Measurements from ENCODE around the gene MYL6. TPM values are rescaled to one million over a fixed set of nuclear protein-coding genes. Genes with fewer than 3 reads are reported as not detected.

Gene MYL6
- total and polyA plus RNA-seq, 9 of the 15 experiments (the other 6 are each of a cell fraction or from before 2014, with no cell fraction given): 557 to 1,664 (median 958) TPM

DNA sequence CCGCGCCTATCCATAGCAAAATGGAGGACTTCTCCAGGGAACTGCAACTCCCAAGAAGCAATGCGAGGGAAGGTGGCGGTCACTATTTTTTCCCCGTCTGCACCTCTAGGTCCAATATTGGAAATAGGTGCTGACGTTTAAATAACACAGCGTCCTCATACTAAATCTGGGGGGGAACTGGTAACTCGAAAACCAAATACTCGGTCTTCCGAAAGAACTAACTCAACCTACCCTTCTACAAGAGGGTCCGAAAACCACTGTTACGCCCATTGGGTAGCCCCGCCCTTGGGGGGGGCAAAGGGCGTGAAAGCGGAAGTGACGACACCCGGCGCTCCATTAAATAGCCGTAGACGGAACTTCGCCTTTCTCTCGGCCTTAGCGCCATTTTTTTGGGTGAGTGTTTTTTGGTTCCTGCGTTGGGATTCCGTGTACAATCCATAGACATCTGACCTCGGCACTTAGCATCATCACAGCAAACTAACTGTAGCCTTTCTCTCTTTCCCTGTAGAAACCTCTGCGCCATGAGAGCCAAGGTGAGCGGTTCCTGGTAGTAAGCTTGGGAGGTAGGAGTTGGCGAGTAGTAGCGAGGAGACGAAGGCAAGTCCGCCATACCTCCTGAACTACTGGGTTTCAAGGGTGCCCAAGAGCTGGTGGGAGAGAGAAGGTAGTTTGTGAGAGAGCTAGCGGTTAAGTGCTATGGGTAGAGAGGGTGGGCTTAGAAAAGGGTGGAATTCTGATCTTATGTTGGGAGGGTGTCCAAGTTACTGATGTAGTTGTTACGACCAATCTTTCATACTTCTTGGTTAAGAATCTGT, 41.7 kb upstream of the MYL6 start, which contains the start of gene RPL41 (continued):
- peak; percentile 73; the same call in 1 of the 2 replicates for TF ChIP-seq ILF3 (IDR thresholded peaks at IDR 0.05; ENCODE audit: borderline replicate concordance)
- no peak for TF ChIP-seq HMG20A (CRISPR knock-in tag; conservative IDR thresholded peaks at IDR 0.05)
- no peak for TF ChIP-seq HNRNPH1 (optimal IDR thresholded peaks at IDR 0.05; ENCODE audit: low read depth, low read length)
- peak; percentile 66; the same call in 1 of the 2 replicates for TF ChIP-seq XRCC5 (IDR thresholded peaks at IDR 0.05; ENCODE audit: low read depth, low read length)
- no peak; a peak in 1 of 4 replicates for TF ChIP-seq ARNT (IDR thresholded peaks at IDR 0.05)
- TF ChIP-seq CEBPB (tag; IDR thresholded peaks at IDR 0.05): no peak
- TF ChIP-seq, protein P1, sequence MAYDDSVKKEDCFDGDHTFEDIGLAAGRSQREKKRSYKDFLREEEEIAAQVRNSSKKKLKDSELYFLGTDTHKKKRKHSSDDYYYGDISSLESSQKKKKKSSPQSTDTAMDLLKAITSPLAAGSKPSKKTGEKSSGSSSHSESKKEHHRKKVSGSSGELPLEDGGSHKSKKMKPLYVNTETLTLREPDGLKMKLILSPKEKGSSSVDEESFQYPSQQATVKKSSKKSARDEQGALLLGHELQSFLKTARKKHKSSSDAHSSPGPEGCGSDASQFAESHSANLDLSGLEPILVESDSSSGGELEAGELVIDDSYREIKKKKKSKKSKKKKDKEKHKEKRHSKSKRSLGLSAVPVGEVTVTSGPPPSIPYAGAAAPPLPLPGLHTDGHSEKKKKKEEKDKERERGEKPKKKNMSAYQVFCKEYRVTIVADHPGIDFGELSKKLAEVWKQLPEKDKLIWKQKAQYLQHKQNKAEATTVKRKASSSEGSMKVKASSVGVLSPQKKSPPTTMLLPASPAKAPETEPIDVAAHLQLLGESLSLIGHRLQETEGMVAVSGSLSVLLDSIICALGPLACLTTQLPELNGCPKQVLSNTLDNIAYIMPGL (CRISPR knock-in tag; IDR thresholded peaks at IDR 0.05): peak; percentile 69; the same call in 1 of the 2 replicates
- TF ChIP-seq, protein P2, sequence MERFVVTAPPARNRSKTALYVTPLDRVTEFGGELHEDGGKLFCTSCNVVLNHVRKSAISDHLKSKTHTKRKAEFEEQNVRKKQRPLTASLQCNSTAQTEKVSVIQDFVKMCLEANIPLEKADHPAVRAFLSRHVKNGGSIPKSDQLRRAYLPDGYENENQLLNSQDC (CRISPR knock-in tag; IDR thresholded peaks at IDR 0.05): no peak; the same call in 1 of the 2 replicates
- TF ChIP-seq ZNF589 (CRISPR knock-in tag; IDR thresholded peaks at IDR 0.05; ENCODE audit: low read depth): no peak
- peak; percentile 22; the same call in 1 of the 2 replicates for TF ChIP-seq CEBPG (CRISPR knock-in tag; IDR thresholded peaks at IDR 0.05)
- no peak for TF ChIP-seq CEBPG (tag; conservative IDR thresholded peaks at IDR 0.05 in 1 of 2, IDR thresholded peaks at IDR 0.05 in 1 of 2)
- TF ChIP-seq GTF2E2 (tag; IDR thresholded peaks at IDR 0.05): peak; percentile 98
- TF ChIP-seq, protein P3, sequence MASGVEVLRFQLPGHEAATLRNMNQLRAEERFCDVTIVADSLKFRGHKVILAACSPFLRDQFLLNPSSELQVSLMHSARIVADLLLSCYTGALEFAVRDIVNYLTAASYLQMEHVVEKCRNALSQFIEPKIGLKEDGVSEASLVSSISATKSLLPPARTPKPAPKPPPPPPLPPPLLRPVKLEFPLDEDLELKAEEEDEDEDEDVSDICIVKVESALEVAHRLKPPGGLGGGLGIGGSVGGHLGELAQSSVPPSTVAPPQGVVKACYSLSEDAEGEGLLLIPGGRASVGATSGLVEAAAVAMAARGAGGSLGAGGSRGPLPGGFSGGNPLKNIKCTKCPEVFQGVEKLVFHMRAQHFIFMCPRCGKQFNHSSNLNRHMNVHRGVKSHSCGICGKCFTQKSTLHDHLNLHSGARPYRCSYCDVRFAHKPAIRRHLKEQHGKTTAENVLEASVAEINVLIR (CRISPR knock-in tag; IDR thresholded peaks at IDR 0.05): peak; percentile 89
- no peak for TF ChIP-seq RBM14 (IDR thresholded peaks at IDR 0.05; ENCODE audit: borderline replicate concordance, insufficient read depth, low read depth, low read length)
- TF ChIP-seq FOSL1 (tag; conservative IDR thresholded peaks at IDR 0.05): peak; percentile 40; the same call in 1 of the 2 replicates
- TF ChIP-seq, protein P4, sequence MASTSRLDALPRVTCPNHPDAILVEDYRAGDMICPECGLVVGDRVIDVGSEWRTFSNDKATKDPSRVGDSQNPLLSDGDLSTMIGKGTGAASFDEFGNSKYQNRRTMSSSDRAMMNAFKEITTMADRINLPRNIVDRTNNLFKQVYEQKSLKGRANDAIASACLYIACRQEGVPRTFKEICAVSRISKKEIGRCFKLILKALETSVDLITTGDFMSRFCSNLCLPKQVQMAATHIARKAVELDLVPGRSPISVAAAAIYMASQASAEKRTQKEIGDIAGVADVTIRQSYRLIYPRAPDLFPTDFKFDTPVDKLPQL (IDR thresholded peaks at IDR 0.05; ENCODE audit: extremely low read depth, insufficient read length): peak; percentile 94

Measured in K562 (cell line).